GM18511 (cell line): Measurements from ENCODE around the gene TCF12.
"Not testable (repeated sequence)": the region's sequence is repeated elsewhere in the genome, so short reads cannot be mapped to it uniquely, and the experiment has no call there.

Experiments used
- ATAC-seq: cut with Tn5 transposase; IDR thresholded peaks from one replicate; pipeline ENCODE4 v1.9.1; 2021; ENCODE audit warnings: mild to moderate bottlenecking, moderate library complexity; ENCODE audit not compliant: unreplicated experiment

TCF12 gene

GRCh38 chr15:57158997-57159668 lies 240.7 kb downstream of the TCF12 start:
- no peak for ATAC-seq

- no peak for ATAC-seq
Measured at GRCh38 chr15:57159767-57160166, 241.3 kb downstream of the TCF12 start.

DNA sequence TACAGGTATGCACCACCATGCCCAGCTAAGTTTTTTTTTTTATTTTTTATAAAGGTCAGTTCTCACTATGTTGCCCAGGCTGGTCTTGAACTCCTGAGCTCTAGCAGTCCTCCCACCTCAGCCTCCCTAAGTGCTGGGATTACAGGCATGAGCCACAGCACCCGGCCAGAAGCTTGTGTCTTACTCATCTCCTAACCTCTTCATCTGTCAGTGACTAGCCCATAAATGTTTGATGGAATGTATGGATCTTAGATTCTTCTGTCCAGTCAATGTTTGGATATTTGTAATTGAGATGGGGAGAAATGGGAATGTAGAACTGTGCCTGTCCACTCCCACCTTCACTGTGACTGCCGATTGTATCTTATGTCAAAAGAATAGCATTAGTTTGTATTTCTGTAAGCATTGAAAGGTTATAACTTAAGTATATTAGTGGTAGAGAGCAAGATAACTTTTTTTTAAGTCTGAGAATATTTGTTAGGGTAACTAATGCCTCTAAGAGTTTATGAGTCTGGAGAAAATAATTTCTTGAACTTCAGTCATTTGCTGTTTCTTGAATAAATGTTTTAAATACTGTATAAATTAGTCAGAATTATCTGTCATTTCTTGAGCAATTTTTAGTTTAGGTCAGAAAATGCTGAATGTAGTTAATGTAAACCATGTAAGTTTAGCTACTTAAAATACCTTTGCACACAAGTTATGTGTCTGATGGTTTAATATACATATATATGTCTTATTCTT lies 242.5 kb downstream of the TCF12 start:
- ATAC-seq, result no peak

DNA sequence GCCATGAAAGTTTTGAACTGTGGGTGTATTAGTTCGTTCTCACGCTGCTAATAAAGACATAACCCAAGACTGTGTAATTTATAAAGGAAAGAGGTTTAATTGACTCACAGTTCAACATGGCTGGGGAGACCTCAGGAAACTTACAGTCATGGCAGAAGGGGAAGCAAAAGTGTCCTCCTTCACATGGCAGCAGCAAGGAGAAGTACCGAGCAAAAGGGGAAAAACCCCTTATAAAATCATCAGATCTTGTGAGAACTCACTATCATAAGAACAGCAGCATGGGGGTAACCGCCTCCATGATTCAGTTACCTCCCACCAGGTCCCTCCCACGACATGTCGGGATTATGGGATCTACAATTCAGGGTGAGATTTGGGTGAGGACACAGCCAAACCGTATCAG lies 245.8 kb downstream of the TCF12 start:
- not testable (repeated sequence) for ATAC-seq

GRCh38 chr15:57165992-57166391 lies 247.5 kb downstream of the TCF12 start:
- ATAC-seq, result no peak

GRCh38 chr15:57167821-57168395 lies 249.5 kb downstream of the TCF12 start:
- ATAC-seq, result no peak

- ATAC-seq, result no peak
Measured at GRCh38 chr15:57169643-57170042, 251.2 kb downstream of the TCF12 start.

DNA sequence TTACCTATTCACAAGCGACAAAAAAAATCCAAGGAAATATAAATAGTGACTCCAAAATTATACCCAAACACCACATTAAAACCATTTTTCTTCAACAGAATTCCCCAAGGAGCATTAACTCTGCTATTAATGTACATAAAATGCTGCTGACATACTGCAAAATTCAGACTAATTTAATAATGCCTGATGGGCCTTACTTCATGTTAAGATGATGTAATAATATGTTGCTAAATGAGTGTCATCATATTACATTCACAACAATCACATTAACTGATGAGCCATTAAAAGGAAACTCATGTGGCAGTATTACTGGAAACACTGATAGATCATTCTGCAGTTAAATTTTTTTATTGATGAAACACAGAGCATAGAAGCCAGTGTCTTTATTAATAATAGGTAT lies 253.0 kb downstream of the TCF12 start:
- ATAC-seq, result no peak

DNA sequence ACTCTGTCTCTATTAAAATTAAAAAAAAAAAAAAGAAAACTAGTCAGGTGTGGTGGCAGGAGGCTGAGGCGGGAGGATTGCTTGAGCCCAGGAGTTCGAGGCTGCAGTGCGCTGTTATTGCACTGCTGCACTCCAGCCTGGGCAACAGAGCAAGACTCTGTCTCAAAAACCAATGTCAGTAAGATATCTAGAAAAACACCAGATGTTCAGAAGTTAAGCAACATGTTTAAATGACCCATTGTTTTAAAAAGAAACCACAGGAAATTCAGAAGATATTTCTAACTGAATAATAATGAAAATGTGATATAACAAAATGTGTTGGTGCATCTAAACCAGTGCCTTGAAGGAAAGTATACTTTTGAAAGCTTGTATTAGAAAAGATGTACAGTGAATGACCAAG lies 254.5 kb downstream of the TCF12 start:
- no peak for ATAC-seq

GRCh38 chr15:57183041-57183440 lies 264.6 kb downstream of the TCF12 start:
- ATAC-seq, result no peak

DNA sequence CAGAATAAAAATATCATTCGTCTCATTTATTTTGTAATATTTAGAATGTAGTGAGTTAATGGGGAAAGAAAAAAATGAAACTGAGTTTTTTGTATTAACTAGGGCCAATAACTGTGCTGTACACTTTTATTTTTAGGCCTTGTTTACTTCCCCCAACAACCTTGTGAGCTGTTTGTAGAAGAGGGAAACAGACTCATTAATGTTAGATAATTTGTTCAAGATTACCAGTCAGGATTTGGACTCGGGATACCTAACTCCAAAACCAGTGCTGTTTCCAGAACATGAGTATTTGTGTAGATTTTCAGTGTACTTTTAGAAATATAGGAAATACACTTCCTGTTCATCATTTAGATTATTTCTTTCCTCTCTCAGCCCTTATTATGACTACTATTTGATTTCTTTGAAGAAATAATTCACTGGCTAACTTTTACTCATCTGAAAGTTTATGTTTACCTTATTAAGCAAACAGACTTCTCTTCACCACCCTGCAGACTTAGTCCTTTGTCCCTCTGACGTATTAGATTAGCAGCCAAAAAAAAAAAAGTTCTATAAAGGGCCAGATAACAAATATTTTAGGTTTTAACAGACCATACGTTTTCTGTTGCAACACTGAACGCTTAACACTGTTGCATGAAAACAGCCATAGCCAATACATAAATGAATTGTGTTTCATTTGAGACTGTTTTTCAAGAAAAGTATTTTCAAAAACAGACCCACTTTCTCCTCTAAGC lies 265.3 kb downstream of the TCF12 start:
- ATAC-seq, result no peak

GRCh38 chr15:57184502-57184901 lies 266.1 kb downstream of the TCF12 start:
- no peak for ATAC-seq

GRCh38 chr15:57185507-57186074 lies 267.1 kb downstream of the TCF12 start:
- ATAC-seq, result no peak

DNA sequence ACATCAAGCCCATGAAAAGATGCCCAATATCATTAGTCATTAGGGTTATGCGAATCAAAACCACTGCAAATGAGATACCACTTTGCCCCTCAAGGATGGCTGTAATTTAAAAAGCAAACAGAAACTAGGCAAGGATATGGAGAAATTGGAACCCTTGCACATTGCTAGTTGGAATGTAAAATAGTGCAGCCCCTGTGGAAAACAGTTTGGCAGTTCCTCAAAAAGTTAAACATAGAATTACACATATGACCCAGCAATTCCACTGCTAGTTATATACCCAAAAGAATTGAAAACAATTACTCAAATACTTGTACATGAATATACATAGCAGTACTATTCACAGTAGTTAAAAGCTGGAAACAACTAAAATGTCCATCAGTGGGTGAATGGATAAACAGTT lies 271.0 kb downstream of the TCF12 start:
- no peak for ATAC-seq

DNA sequence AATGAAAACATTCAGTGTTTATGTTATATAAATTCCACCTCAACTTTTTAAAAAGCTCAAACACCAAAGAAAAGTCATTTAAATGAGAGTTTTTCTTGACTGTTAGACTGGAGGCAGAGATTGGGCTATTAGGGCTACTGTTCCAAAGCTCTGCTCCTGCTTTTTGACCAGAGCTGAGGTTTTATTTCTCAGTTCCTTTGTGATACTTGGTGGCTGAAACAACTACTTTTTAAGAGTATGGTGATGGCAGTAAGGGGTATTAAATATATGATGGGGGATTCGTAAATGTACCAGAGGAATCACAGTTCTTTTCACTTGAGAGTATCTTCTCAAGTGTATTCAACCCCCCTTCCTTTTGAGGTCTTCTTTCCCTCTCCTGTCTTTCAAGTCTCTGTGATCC lies 271.8 kb downstream of the TCF12 start:
- ATAC-seq, result no peak

DNA sequence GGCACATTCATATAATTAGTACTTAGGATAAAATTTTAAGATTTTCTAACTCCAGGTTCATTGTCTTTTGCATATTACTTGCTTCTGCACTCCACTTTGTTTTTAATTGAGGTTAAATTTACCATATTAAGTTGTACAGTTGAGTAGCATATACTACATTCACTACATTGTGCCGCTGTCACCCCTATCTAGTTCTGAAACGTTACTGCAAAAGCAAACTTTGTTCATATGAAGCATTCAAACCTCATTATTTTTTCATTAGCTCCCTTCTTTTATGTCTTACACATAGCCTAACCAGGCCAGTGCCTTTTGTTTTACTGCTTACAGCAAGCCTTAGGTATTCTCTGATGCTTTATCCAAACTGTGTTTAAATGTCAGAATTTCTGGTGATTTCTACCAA lies 274.7 kb downstream of the TCF12 start:
- no peak for ATAC-seq

GRCh38 chr15:57195326-57195725 lies 276.9 kb downstream of the TCF12 start:
- ATAC-seq, result no peak

GRCh38 chr15:57196865-57197264 lies 278.4 kb downstream of the TCF12 start:
- no peak for ATAC-seq

- ATAC-seq, result no peak
Measured at GRCh38 chr15:57198131-57198530, 279.7 kb downstream of the TCF12 start.

DNA sequence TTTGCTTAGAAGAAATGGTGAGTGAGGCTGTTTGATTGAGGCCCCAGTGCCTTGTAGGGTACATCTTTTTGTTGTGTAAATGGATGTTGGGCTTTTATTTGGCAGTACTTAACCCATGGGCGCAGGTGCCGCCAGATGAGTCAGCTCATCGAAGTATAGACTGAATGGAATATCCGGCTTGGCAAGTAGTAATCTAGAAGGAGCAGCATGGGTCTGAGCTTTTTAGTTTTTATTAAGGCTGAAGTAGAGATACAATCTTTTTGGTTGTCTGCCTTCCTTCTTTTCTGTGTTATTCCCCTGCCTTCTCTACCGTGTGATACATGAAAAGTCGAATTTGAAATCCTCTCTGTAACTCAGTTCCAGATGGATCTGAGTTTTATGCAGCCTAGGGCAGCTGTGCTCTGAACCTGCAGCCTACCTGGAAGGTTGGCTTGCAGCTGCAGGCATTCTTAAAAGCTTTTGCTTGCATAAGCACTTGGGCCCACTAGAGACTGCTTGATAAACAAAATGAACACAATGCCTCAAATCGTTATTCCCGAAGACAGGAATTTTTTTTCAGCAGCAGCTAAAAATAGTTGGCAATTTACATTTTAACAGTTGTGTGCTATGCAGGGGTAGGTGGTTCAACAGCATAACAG lies 280.3 kb downstream of the TCF12 start:
- ATAC-seq, result no peak

- ATAC-seq, result no peak
Measured at GRCh38 chr15:57201578-57201977, 283.1 kb downstream of the TCF12 start.
